H1 (cell line): Measurements from ENCODE around the gene MYPN. TPM values are rescaled to one million over a fixed set of nuclear protein-coding genes. Genes with fewer than 3 reads are reported as not detected.

Experiments used
- CTCF ChIA-PET: fragments of 300-600 bp; sonication (Branson Sonifier 250); formaldehyde crosslinking; loops from one replicate; lab custom pipeline; 2021; ENCODE audit not compliant: partially characterized antibody; lab: Charles Lee
- POLR2A ChIA-PET: fragments of 300-600 bp; sonication (Branson Sonifier 250); formaldehyde crosslinking; loops from one replicate; lab custom pipeline; 2021; ENCODE audit warnings: inconsistent platforms; ENCODE audit not compliant: partially characterized antibody; lab: Charles Lee
- DNase-seq, 2 experiments: peaks; one replicate each; pipeline versions ENCODE4 v3.0.0 to v3.0.0-alpha.2; 2010 to 2022; ENCODE audit warnings: low spot score in 2 of 2, low read depth in 1 of 2, mixed read lengths in 1 of 2
- FAIRE-seq: peaks from 2 replicates; lab custom pipeline; 2011; peaks lifted over from hg19 to GRCh38; lab: Jason Lieb, UNC
- H2AFZ ChIP-seq: 2 replicates; pipeline ENCODE4 v1.8.1; 2012; ENCODE audit warnings: low read length, inconsistent platforms
- H2AK5ac ChIP-seq: 2 replicates; pipeline ENCODE4 v1.6.1; 2013; ENCODE audit warnings: low read depth, low read length
- H2BK120ac ChIP-seq: replicated peaks from 2 replicates; pipeline ENCODE3; 2013; ENCODE audit warnings: low read depth, low read length, inconsistent platforms
- H2BK12ac ChIP-seq: 2 replicates; pipeline ENCODE4 v1.6.1; 2013; ENCODE audit warnings: low read depth, low read length
- H2BK15ac ChIP-seq: 2 replicates; pipeline ENCODE4 v1.6.1; 2013; ENCODE audit warnings: low read length
- H2BK20ac ChIP-seq: 2 replicates; pipeline ENCODE4 v1.6.1; 2013; ENCODE audit warnings: low read length
- H2BK5ac ChIP-seq: 2 replicates; pipeline ENCODE4 v1.6.1; 2013; ENCODE audit warnings: low read depth, low read length
- H3K14ac ChIP-seq: 2 replicates; pipeline ENCODE4 v1.6.1; 2013; ENCODE audit warnings: inconsistent platforms; ENCODE audit not compliant: insufficient read length
- H3K18ac ChIP-seq: 2 replicates; pipeline ENCODE4 v1.6.1; 2013; ENCODE audit warnings: low read length; ENCODE audit errors: extremely low read depth
- H3K23ac ChIP-seq: 2 replicates; pipeline ENCODE4 v1.6.1; 2013; ENCODE audit warnings: inconsistent platforms; ENCODE audit not compliant: insufficient read length
- H3K23me2 ChIP-seq: 2 replicates; pipeline ENCODE4 v1.6.1; 2013; ENCODE audit warnings: low read depth, low read length
- H3K27ac ChIP-seq: 2 replicates; pipeline ENCODE4 v1.6.1; 2011; ENCODE audit warnings: low read depth, low read length, inconsistent platforms
- H3K27me3 ChIP-seq, 4 experiments: replicated peaks in 1 of 4; 1 replicate in 1 of 4; 2 replicates in 3 of 4; pipeline versions ENCODE4 v1.6.1 to v1.8.1; 2011 to 2013; ENCODE audit warnings: low read length in 3 of 4, mild to moderate bottlenecking in 3 of 4, inconsistent platforms in 2 of 4, mixed read lengths in 2 of 4, moderate library complexity in 1 of 4; ENCODE audit not compliant: control insufficient read depth in 3 of 4, insufficient read depth in 3 of 4; ENCODE audit errors: extremely low read depth in 1 of 4
- H3K36me3 ChIP-seq, 4 experiments: 2 replicates each; pipeline versions ENCODE4 v1.6.1 to v1.8.1; 2011 to 2013; ENCODE audit warnings: mild to moderate bottlenecking in 4 of 4, low read length in 3 of 4, moderate library complexity in 2 of 4, control low read depth in 1 of 4, inconsistent platforms in 1 of 4; ENCODE audit not compliant: insufficient read depth in 4 of 4, control insufficient read depth in 2 of 4
- H3K4ac ChIP-seq: replicated peaks from 2 replicates; pipeline ENCODE3; 2013; ENCODE audit warnings: low read length, low read depth, mixed read lengths, inconsistent platforms; ENCODE audit not compliant: insufficient read length
- H3K4me1 ChIP-seq, 4 experiments: replicated peaks in 1 of 4; 1 replicate in 1 of 4; 2 replicates in 3 of 4; pipeline versions ENCODE4 v1.6.1 to v1.8.1; 2011 to 2013; ENCODE audit warnings: low read length in 3 of 4, inconsistent platforms in 2 of 4, mixed read lengths in 1 of 4; ENCODE audit not compliant: insufficient read depth in 4 of 4, control insufficient read depth in 3 of 4
- H3K4me2 ChIP-seq, 2 experiments: 2 replicates each; pipeline versions ENCODE4 v1.6.1 to v1.8.1; 2011 to 2013; ENCODE audit warnings: low read depth in 2 of 2, low read length in 2 of 2, control low read depth in 1 of 2, inconsistent platforms in 1 of 2, mild to moderate bottlenecking in 1 of 2; ENCODE audit not compliant: insufficient read depth in 1 of 2
- H3K4me3 ChIP-seq, 4 experiments: fragments of 200-600, 300-600 bp in 1 of 4; sonication (generic), shearing (Covaris generic), sonication (Bioruptor Twin) in 1 of 4; 2 replicates each; pipeline versions ENCODE4 v1.5.1 to v1.8.1; 2011 to 2016; ENCODE audit warnings: low read length in 4 of 4, low read depth in 3 of 4, control low read depth in 2 of 4, inconsistent platforms in 2 of 4, mild to moderate bottlenecking in 2 of 4, mixed read lengths in 1 of 4, moderate library complexity in 1 of 4; ENCODE audit not compliant: insufficient read depth in 2 of 4; ENCODE audit errors: extremely low read depth in 1 of 4
- H3K56ac ChIP-seq: replicated peaks from 2 replicates; pipeline ENCODE3; 2013; ENCODE audit warnings: low read depth, mild to moderate bottlenecking, mixed read lengths, low read length, inconsistent platforms; ENCODE audit not compliant: insufficient read length
- H3K79me1 ChIP-seq: 2 replicates; pipeline ENCODE4 v1.6.1; 2013; ENCODE audit warnings: low read depth, low read length, control low read depth
- H3K79me2 ChIP-seq, 2 experiments: 2 replicates each; pipeline versions ENCODE4 v1.6.1 to v1.8.1; 2012 to 2013; ENCODE audit warnings: low read length in 2 of 2, mild to moderate bottlenecking in 2 of 2, inconsistent platforms in 1 of 2; ENCODE audit not compliant: insufficient read depth in 2 of 2, control insufficient read depth in 1 of 2
- H3K9ac ChIP-seq, 4 experiments: replicated peaks in 1 of 4; 1 replicate in 1 of 4; 2 replicates in 3 of 4; pipeline versions ENCODE4 v1.6.1 to v1.8.1; 2011 to 2013; ENCODE audit warnings: low read depth in 3 of 4, low read length in 3 of 4, control low read depth in 2 of 4, mild to moderate bottlenecking in 2 of 4, moderate library complexity in 2 of 4, inconsistent platforms in 1 of 4; ENCODE audit errors: extremely low read depth in 1 of 4
- H3K9me3 ChIP-seq, 2 experiments: 2 replicates each; pipeline versions ENCODE4 v1.6.1 to v1.8.1; 2012 to 2013; ENCODE audit warnings: mild to moderate bottlenecking in 2 of 2, moderate library complexity in 2 of 2, control low read depth in 1 of 2, inconsistent platforms in 1 of 2, low read depth in 1 of 2, low read length in 1 of 2, mixed read lengths in 1 of 2; ENCODE audit not compliant: insufficient read depth in 2 of 2
- H4K20me1 ChIP-seq, 2 experiments: replicated peaks in 1 of 2; 2 replicates each; pipeline versions ENCODE3 to v1.8.1; 2011 to 2013; ENCODE audit warnings: inconsistent platforms in 2 of 2, low read length in 2 of 2, mild to moderate bottlenecking in 1 of 2; ENCODE audit not compliant: insufficient read depth in 2 of 2, control insufficient read depth in 1 of 2
- H4K5ac ChIP-seq: 2 replicates; pipeline ENCODE4 v1.6.1; 2013; ENCODE audit warnings: low read length, low read depth, mixed read lengths, inconsistent platforms; ENCODE audit not compliant: insufficient read length
- H4K8ac ChIP-seq: 2 replicates; pipeline ENCODE4 v1.8.0; 2013; ENCODE audit warnings: mild to moderate bottlenecking, moderate library complexity, low read length, inconsistent platforms; ENCODE audit not compliant: insufficient read depth; ENCODE audit errors: extremely low read depth
- H4K91ac ChIP-seq: replicated peaks from 2 replicates; pipeline ENCODE3; 2013; ENCODE audit warnings: low read length, mixed read lengths, inconsistent platforms; ENCODE audit not compliant: insufficient read length
- BACH1 ChIP-seq: IDR thresholded peaks from 2 replicates; pipeline ENCODE4 v1.6.1; 2012; ENCODE audit warnings: low read length, improper control_type of control experiment
- BCL11A ChIP-seq, 2 experiments: IDR thresholded peaks; one replicate each; pipeline ENCODE4 v1.6.1; 2011; ENCODE audit warnings: low read depth in 2 of 2, low read length in 2 of 2, mild to moderate bottlenecking in 2 of 2
- CREB1 ChIP-seq: IDR thresholded peaks from 2 replicates; pipeline ENCODE4 v1.6.1; 2012; ENCODE audit warnings: inconsistent platforms
- HDAC2 ChIP-seq, 2 experiments: fragments of 300-600 bp in 1 of 2; sonication (generic) in 1 of 2; IDR thresholded peaks; 2 replicates each; pipeline ENCODE4 v1.6.1; 2011 to 2012; ENCODE audit warnings: low read depth in 2 of 2, low read length in 2 of 2, mild to moderate bottlenecking in 2 of 2, moderate library complexity in 2 of 2, borderline replicate concordance in 1 of 2, inconsistent platforms in 1 of 2
- JUN ChIP-seq: IDR thresholded peaks from 2 replicates; pipeline ENCODE4 v1.6.1; 2011; ENCODE audit warnings: low read depth, mild to moderate bottlenecking, improper control_type of control experiment, low read length
- KDM4A ChIP-seq: IDR thresholded peaks from one replicate; pipeline ENCODE4 v1.7.1; 2012; ENCODE audit warnings: low read depth, mild to moderate bottlenecking, moderate library complexity, low read length, inconsistent platforms; ENCODE audit not compliant: severe bottlenecking
- KDM5A ChIP-seq: fragments of 200-600 bp; IDR thresholded peaks from 2 replicates; pipeline ENCODE4 v1.7.1; 2012; ENCODE audit warnings: mild to moderate bottlenecking, low read length, inconsistent platforms, mixed read lengths
- POU5F1 ChIP-seq: IDR thresholded peaks from 2 replicates; pipeline ENCODE4 v1.6.1; 2011; ENCODE audit warnings: low read depth, mild to moderate bottlenecking, low read length, moderate library complexity
- RBBP5 ChIP-seq: IDR thresholded peaks from 2 replicates; pipeline ENCODE4 v1.7.1; 2012; ENCODE audit warnings: low read depth, mild to moderate bottlenecking, inconsistent platforms, low read length, moderate library complexity, borderline replicate concordance
- SP1 ChIP-seq: IDR thresholded peaks from 2 replicates; pipeline ENCODE4 v1.6.1; 2011; ENCODE audit warnings: low read depth, low read length
- SUZ12 ChIP-seq: fragments of 200-600 bp; sonication (generic); IDR thresholded peaks from 2 replicates; pipeline ENCODE4 v1.6.1; 2012; ENCODE audit warnings: mild to moderate bottlenecking, inconsistent platforms, low read length, moderate library complexity, mixed read lengths
- TAF1 ChIP-seq: IDR thresholded peaks from 2 replicates; pipeline ENCODE4 v1.6.1; 2011; ENCODE audit warnings: mild to moderate bottlenecking, low read depth, low read length
- TCF12 ChIP-seq: IDR thresholded peaks from 2 replicates; pipeline ENCODE4 v1.6.1; 2011; ENCODE audit warnings: low read depth, mild to moderate bottlenecking, low read length
- TEAD4 ChIP-seq: IDR thresholded peaks from 2 replicates; pipeline ENCODE4 v1.6.1; 2012; ENCODE audit warnings: low read depth, low read length, inconsistent platforms, mixed read lengths
- WGBS, 2 experiments: shearing (Covaris generic) in 1 of 2; methylation state at CpG; one replicate each; pipeline versions ENCODE4 v1.1.6 to v1.1.7; 2013 to 2015; ENCODE audit warnings: low lambda C conversion rate in 2 of 2, mixed read lengths in 2 of 2, inconsistent platforms in 1 of 2, low coverage in 1 of 2, missing lambda C conversion rate in 1 of 2; ENCODE audit not compliant: insufficient replicate concordance in 2 of 2, insufficient coverage in 1 of 2, insufficient read length in 1 of 2; ENCODE audit errors: extremely low coverage in 1 of 2, missing lambda C conversion rate in 1 of 2; 5-methylcytosine and 5-hydroxymethylcytosine counted together
- polyA plus RNA-seq, 7 experiments: library from polyadenylated mRNA; depleted of rRNA in 3 of 7; stranded (reverse) in 5 of 7; unstranded in 2 of 7; fragments of >200 nt in 5 of 7; fragments of 200-250 nt in 2 of 7; gene quantifications; 1 replicate in 5 of 7; 2 replicates in 1 of 7; 4 replicates in 1 of 7; pipeline versions ENCODE4 v1.2.1 to v1.2.3, GENCODE V29; 2011 to 2013; ENCODE audit warnings: missing spikeins in 2 of 7, mixed read lengths in 2 of 7
- total RNA-seq: library from RNA; stranded (reverse); fragmentation: NEBNext Ultra II Directional; extraction: Animal tissue kit (Norgen Biotek cat#: 25700); gene quantifications from 2 replicates; pipeline ENCODE4 v1.2.1, GENCODE V29; 2021

Gene MYPN
- total and polyA plus RNA-seq, 2 of the 8 experiments (the other 6 are each of a cell fraction or from before 2014, with no cell fraction given): not detected

DNA sequence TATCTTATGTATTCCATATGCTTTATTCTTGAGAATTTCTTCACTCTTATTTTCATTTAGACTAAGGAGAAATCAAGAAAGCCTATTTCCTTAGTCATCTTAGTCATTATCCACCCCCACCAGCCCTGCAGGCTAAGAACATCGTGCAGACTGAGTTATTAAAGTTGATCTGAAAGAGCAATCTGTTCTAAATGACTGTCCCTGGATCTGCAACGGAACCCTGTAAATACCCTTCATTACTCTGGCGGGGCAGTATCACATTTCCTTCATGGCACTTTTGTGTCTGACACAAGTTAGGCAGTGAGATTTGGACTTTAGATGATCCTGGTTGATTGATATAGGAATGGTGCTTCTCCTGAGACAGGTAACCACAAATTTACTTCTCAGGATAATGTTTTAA, 3.5 kb upstream of the MYPN start:
- WGBS, 2 experiments: 79% methylated on average over 3 of the region's 3 CpGs; no CpG with 5 or more reads in 1 of the 2 experiments
- H2BK5ac ChIP-seq: no peak overlapping the region
- H3K4me2 ChIP-seq: no peak overlapping the region
- no peak overlapping the region for H3K27ac ChIP-seq
- no peaks in the 10 kb centered on the region for H3K4me1 ChIP-seq
- no peaks in the 10 kb centered on the region for H3K27me3 ChIP-seq
- H4K8ac ChIP-seq: no peak overlapping the region
- H4K91ac ChIP-seq: no peak overlapping the region
- no peaks in the 10 kb centered on the region for H4K20me1 ChIP-seq
- H2BK15ac ChIP-seq: no peak overlapping the region
- H3K23ac ChIP-seq: no peak overlapping the region
- no peak overlapping the region for H4K5ac ChIP-seq
- H3K79me2 ChIP-seq: no peaks in the 10 kb centered on the region
- H2BK20ac ChIP-seq: no peak overlapping the region
- H3K56ac ChIP-seq: no peak overlapping the region
- H3K14ac ChIP-seq: no peak overlapping the region
- no peaks in the 10 kb centered on the region for H3K23me2 ChIP-seq
- no peak for FAIRE-seq
- no peaks in the 10 kb centered on the region for H3K79me1 ChIP-seq
- H2BK120ac ChIP-seq: no peak overlapping the region
- H2AFZ ChIP-seq: 0 out of 2 replicates have a peak overlapping the region, but pooled peaks have one; percentile 13
- H3K9me3 ChIP-seq: no peaks in the 10 kb centered on the region
- no peak for DNase-seq
- no peak overlapping the region for H3K4me3 ChIP-seq
- H3K4ac ChIP-seq: no peak overlapping the region
- no peak overlapping the region for H3K9ac ChIP-seq
- no peak overlapping the region for H2AK5ac ChIP-seq
- no peak overlapping the region for H2BK12ac ChIP-seq
- POLR2A ChIA-PET: interaction anchor here (0.6 kb wide), 1 partner anchor 460 kb away, joined by 3 read pairs; no protein-coding TSS in a partner anchor
- CTCF ChIA-PET: no interaction called here
- H3K18ac ChIP-seq: no peak overlapping the region
- no peaks in the 10 kb centered on the region for H3K36me3 ChIP-seq
- TF ChIP-seq JUN (no peak), SP1 (no peak), BACH1 (no peak), TEAD4 (no peak), POU5F1 (no peak), KDM5A (no peak), HDAC2 (IDR thresholded peaks at IDR 0.05; ENCODE audit: borderline replicate concordance in 1 of 2, low read depth in 2 of 2, low read length in 2 of 2) (no peak), BCL11A (IDR thresholded peaks at IDR 0.05; ENCODE audit: low read depth in 2 of 2, low read length in 2 of 2) (no peak), KDM4A (no peak), RBBP5 (no peak), SUZ12 (no peak), TCF12 (no peak), TAF1 (no peak), CREB1 (no peak)
